ENCODE results near the gene CEBPG. TPM values are rescaled to one million over a fixed set of nuclear protein-coding genes. Genes with fewer than 3 reads are reported as not detected.

Gene CEBPG
- total and polyA plus RNA-seq, 9 of the 15 experiments (the other 6 are each of a cell fraction or from before 2014, with no cell fraction given): 9.5 to 34.9 (median 30.9) TPM

DNA sequence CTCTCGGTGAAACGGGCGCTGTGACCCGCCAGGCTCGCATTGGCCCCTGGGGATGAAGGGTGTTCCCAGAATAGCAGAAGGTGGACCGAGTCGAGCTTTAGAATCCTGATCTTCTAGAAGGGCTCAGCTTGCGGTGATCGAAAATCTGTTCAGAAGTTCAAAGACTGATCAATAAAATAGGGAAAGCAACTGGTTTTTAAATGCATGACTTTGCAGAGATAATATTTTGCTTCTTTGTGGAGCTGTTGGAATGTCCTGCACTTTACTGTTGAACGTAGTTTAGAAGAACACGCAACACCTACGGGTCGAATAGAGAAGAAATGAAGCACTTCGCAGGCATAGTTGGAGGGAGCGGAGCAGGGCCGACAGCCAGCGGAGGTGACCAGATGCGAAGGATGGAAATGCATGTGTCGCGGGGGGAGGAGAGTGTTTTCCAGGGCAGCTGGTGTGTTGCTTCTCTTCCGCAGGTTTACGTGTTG, 766 bp downstream of the CEBPG start:
- Histone ChIP-seq H3K9ac (ENCODE audit: insufficient read depth in 1 of 2, low read depth in 2 of 2, low read length in 2 of 2) (peak overlapping the region; percentile 99 to 100), H3K4me1 (replicated peaks in 1 of 2; ENCODE audit: control insufficient read depth in 2 of 2, insufficient read depth in 2 of 2, low read length in 2 of 2) (peaks cover 19 to 21% of the 10 kb centered on the region in 2 experiments; a peak in 4 of 5 replicates), H3K4me3 (peak overlapping the region; percentile 88), H3K4me2 (ENCODE audit: insufficient read depth, low read length) (peak overlapping the region; percentile 97), H3K27me3 (ENCODE audit: control insufficient read depth in 2 of 2, insufficient read depth in 2 of 2, low read length in 2 of 2) (peaks cover 0 to 5% of the 10 kb centered on the region in 2 experiments; a peak in 1 of 5 replicates), H4K20me1 (replicated peaks; ENCODE audit: control insufficient read depth, insufficient read depth, low read length) (peaks cover 51% of the 10 kb centered on the region), H3K27ac (ENCODE audit: extremely low read depth, low read depth, low read length) (peak overlapping the region; percentile 99), H3K36me3 (ENCODE audit: control insufficient read depth, insufficient read depth, low read length) (peaks cover 10% of the 10 kb centered on the region; the same call in 2 of the 3 replicates), H2AFZ (ENCODE audit: low read depth, low read length) (peak overlapping the region; percentile 68), H3K79me2 (ENCODE audit: control insufficient read depth, insufficient read depth, low read length) (peaks cover 56% of the 10 kb centered on the region), H3K9me3 (replicated peaks; ENCODE audit: control insufficient read depth, insufficient read depth, low read depth, low read length) (no peaks in the 10 kb centered on the region), H3K9me1 (ENCODE audit: control insufficient read depth, insufficient read depth, low read length) (peaks cover 3% of the 10 kb centered on the region)
- FAIRE-seq (no peak), ATAC-seq (0 out of 3 replicates have a peak, but pooled peaks have one; percentile 4), DNase-seq (ENCODE audit: extremely low read depth in 1 of 4, low spot score in 3 of 4) (peak in 1 of 4 experiments; percentile 49)
- no TSS peak for BruUV-seq (replicated peaks)
- CTCF ChIA-PET (ENCODE audit: low intra/inter-chr PET ratio): no interaction called here
- in situ Hi-C loops (cut with MboI) (no loop called here), intact Hi-C loops (cut with micrococcal nuclease) (loop anchor here (10.0 kb wide), 1 partner anchor 399 kb away; the partner anchor contains the start of genes CEP89 and FAAP24)
- WGBS (ENCODE audit: insufficient coverage, low coverage, missing lambda C conversion rate): under 1% methylated on average over 22 of the region's 22 CpGs
- POLR2A ChIA-PET: interaction anchor here (0.6 to 5.2 kb wide), 24 partner anchors 10 to 932 kb away, joined by 3 to 60 read pairs (median 4); no protein-coding TSS in a partner anchor
- TF ChIP-seq ZNF24 (IDR thresholded peaks at IDR 0.05): peak; percentile 68; the same call in 1 of the 2 replicates
- TF ChIP-seq NRF1 (conservative IDR thresholded peaks at IDR 0.05 in 1 of 2, IDR thresholded peaks at IDR 0.05 in 1 of 2): no peak
- peak; percentile 41 for TF ChIP-seq RBBP5 (IDR thresholded peaks at IDR 0.05; ENCODE audit: borderline replicate concordance, insufficient read depth, low read length, poor library complexity, severe bottlenecking)
- TF ChIP-seq GTF2F1 (IDR thresholded peaks at IDR 0.05; ENCODE audit: low read depth, low read length): no peak
- TF ChIP-seq CBFA2T2 (conservative IDR thresholded peaks at IDR 0.05): no peak
- TF ChIP-seq EP400 (IDR thresholded peaks at IDR 0.05): peak; percentile 44; the same call in 1 of the 2 replicates
- TF ChIP-seq BRD9 (IDR thresholded peaks at IDR 0.05; ENCODE audit: low read depth, partially characterized antibody): peak; percentile 46
- TF ChIP-seq, protein P1, sequence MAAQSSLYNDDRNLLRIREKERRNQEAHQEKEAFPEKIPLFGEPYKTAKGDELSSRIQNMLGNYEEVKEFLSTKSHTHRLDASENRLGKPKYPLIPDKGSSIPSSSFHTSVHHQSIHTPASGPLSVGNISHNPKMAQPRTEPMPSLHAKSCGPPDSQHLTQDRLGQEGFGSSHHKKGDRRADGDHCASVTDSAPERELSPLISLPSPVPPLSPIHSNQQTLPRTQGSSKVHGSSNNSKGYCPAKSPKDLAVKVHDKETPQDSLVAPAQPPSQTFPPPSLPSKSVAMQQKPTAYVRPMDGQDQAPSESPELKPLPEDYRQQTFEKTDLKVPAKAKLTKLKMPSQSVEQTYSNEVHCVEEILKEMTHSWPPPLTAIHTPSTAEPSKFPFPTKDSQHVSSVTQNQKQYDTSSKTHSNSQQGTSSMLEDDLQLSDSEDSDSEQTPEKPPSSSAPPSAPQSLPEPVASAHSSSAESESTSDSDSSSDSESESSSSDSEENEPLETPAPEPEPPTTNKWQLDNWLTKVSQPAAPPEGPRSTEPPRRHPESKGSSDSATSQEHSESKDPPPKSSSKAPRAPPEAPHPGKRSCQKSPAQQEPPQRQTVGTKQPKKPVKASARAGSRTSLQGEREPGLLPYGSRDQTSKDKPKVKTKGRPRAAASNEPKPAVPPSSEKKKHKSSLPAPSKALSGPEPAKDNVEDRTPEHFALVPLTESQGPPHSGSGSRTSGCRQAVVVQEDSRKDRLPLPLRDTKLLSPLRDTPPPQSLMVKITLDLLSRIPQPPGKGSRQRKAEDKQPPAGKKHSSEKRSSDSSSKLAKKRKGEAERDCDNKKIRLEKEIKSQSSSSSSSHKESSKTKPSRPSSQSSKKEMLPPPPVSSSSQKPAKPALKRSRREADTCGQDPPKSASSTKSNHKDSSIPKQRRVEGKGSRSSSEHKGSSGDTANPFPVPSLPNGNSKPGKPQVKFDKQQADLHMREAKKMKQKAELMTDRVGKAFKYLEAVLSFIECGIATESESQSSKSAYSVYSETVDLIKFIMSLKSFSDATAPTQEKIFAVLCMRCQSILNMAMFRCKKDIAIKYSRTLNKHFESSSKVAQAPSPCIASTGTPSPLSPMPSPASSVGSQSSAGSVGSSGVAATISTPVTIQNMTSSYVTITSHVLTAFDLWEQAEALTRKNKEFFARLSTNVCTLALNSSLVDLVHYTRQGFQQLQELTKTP (IDR thresholded peaks at IDR 0.05; ENCODE audit: low read depth in 1 of 2, partially characterized antibody in 2 of 2): peak in 1 of 2 experiments; percentile 44
- TF ChIP-seq KDM5B (IDR thresholded peaks at IDR 0.05; ENCODE audit: insufficient replicate concordance, low read depth, low read length): peak; percentile 66
- 0 out of 2 replicates have a peak, but pooled peaks have one; percentile 30 for TF ChIP-seq MIER1 (IDR thresholded peaks at IDR 0.05; ENCODE audit: low read depth)
- TF ChIP-seq CTBP1 (IDR thresholded peaks at IDR 0.05; ENCODE audit: borderline replicate concordance): no peak
- TF ChIP-seq NFATC3 (IDR thresholded peaks at IDR 0.05): peak; percentile 68; the same call in 1 of the 2 replicates
- TF ChIP-seq, protein P2, sequence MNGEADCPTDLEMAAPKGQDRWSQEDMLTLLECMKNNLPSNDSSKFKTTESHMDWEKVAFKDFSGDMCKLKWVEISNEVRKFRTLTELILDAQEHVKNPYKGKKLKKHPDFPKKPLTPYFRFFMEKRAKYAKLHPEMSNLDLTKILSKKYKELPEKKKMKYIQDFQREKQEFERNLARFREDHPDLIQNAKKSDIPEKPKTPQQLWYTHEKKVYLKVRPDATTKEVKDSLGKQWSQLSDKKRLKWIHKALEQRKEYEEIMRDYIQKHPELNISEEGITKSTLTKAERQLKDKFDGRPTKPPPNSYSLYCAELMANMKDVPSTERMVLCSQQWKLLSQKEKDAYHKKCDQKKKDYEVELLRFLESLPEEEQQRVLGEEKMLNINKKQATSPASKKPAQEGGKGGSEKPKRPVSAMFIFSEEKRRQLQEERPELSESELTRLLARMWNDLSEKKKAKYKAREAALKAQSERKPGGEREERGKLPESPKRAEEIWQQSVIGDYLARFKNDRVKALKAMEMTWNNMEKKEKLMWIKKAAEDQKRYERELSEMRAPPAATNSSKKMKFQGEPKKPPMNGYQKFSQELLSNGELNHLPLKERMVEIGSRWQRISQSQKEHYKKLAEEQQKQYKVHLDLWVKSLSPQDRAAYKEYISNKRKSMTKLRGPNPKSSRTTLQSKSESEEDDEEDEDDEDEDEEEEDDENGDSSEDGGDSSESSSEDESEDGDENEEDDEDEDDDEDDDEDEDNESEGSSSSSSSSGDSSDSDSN (IDR thresholded peaks at IDR 0.05; ENCODE audit: borderline replicate concordance in 1 of 2, low read depth in 2 of 2, low read length in 2 of 2): 0 out of 4 replicates have a peak, but pooled peaks of 1 of the 2 experiments have one; percentile 20
- 0 out of 4 replicates have a peak, but pooled peaks of 1 of the 2 experiments have one; percentile 34 for TF ChIP-seq HDAC1 (IDR thresholded peaks at IDR 0.05)
- 0 out of 2 replicates have a peak, but pooled peaks have one; percentile 18 for TF ChIP-seq ELF2 (CRISPR knock-in tag; IDR thresholded peaks at IDR 0.05)

Measured in K562 (cell line).